RWPE2 (cell line): Measurements from ENCODE around the gene ITFG2.

Experiments
- ATAC-seq: fragments of 200-7000 bp; cut with Tn5 transposase; 3 replicates; pipeline ENCODE4 v1.9.1; 2021; ENCODE audit warnings: low read depth
- DNase-seq: peaks from one replicate; pipeline ENCODE4 v3.0.0-alpha.2; 2020; ENCODE audit warnings: low spot score
- H3K27ac ChIP-seq: fragments of 450-650 bp; 2 replicates; pipeline ENCODE4 v1.5.1; 2017; ENCODE audit warnings: mild to moderate bottlenecking; ENCODE audit not compliant: poor library complexity, severe bottlenecking
- H3K27me3 ChIP-seq: fragments of 250-450 bp; sonication (Bioruptor Pico); 2 replicates; pipeline ENCODE4 v1.5.1; 2021; ENCODE audit warnings: mild to moderate bottlenecking, moderate library complexity; ENCODE audit not compliant: insufficient read depth, poor library complexity, severe bottlenecking
- H3K36me3 ChIP-seq: fragments of 250-450 bp; sonication (Bioruptor Pico); 2 replicates; pipeline ENCODE4 v1.5.1; 2020; ENCODE audit warnings: low read depth, mild to moderate bottlenecking, moderate library complexity
- H3K4me1 ChIP-seq: fragments of 250-450 bp; sonication (Bioruptor Pico); 2 replicates; pipeline ENCODE4 v1.5.1; 2021; ENCODE audit warnings: mild to moderate bottlenecking, moderate library complexity; ENCODE audit not compliant: insufficient read depth, poor library complexity, severe bottlenecking
- H3K4me3 ChIP-seq: fragments of 250-450 bp; sonication (Bioruptor Pico); 2 replicates; pipeline ENCODE4 v1.5.1; 2021; ENCODE audit warnings: mild to moderate bottlenecking, moderate library complexity; ENCODE audit not compliant: severe bottlenecking
- H3K9me3 ChIP-seq: fragments of 250-450 bp; sonication (Bioruptor Pico); 2 replicates; pipeline ENCODE4 v1.5.1; 2021; ENCODE audit warnings: mild to moderate bottlenecking, moderate library complexity; ENCODE audit not compliant: severe bottlenecking
- CTCF ChIP-seq: fragments of 450-650 bp; IDR thresholded peaks from one replicate; pipeline ENCODE4 v1.5.1; 2017; ENCODE audit warnings: mild to moderate bottlenecking, moderate library complexity; ENCODE audit not compliant: poor library complexity, severe bottlenecking

Gene ITFG2

DNA sequence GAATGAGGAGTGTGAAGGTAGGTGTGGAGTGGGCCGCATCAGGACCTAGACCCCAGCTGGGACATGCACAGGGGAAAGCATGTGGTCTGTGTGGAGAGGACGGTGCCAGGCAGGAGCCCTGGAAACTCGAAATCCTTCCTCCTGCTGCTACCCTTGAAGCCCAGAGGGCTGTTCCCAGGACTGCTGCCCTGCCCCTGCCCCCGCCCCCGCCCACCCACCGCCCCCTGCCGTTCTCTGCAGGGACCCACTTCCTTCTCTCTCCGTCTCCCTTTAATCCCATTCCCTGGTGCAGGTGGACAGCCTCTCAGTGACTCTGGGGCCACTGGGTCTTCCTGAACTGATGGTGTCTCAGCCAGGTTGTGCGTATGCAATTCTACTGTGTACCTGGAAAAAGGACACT is 8.0 kb downstream of the ITFG2 start:
- no peaks in the 10 kb centered on the region for H3K27me3 ChIP-seq
- no peak overlapping the region for H3K27ac ChIP-seq
- no peaks in the 10 kb centered on the region for H3K4me1 ChIP-seq
- TF ChIP-seq CTCF, result no peak
- DNase-seq (no peak), ATAC-seq (no peak)
- no peaks in the 10 kb centered on the region for H3K9me3 ChIP-seq
- peaks cover 72% of the 10 kb centered on the region for H3K36me3 ChIP-seq
- no peak overlapping the region for H3K4me3 ChIP-seq

DNA sequence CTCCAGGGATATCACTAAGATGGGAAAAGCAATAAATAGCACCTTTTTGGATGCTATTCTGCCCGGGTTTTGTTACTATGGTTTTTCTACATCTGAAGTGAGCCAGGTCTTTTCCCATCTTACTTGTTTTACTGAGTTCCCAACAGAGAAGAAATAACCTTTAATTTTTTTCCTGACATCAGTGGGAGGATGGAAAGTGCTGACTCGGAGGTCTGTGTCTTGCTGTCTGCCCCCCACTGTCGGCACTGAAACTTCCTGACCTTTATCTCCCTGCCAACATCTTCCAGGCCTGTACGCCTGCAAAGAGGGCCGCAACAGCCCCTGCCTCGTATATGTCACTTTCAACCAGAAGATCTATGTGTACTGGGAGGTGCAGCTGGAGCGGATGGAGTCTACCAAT is 11.0 kb downstream of the ITFG2 start:
- DNase-seq, result no peak
- no peak for TF ChIP-seq CTCF
- H3K36me3 ChIP-seq, result peaks cover 67% of the 10 kb centered on the region
- no peak overlapping the region for H3K4me3 ChIP-seq
- H3K27ac ChIP-seq, result no peak overlapping the region
- no peaks in the 10 kb centered on the region for H3K4me1 ChIP-seq
- H3K9me3 ChIP-seq, result no peaks in the 10 kb centered on the region
- H3K27me3 ChIP-seq, result no peaks in the 10 kb centered on the region
- ATAC-seq, result no peak

- no peaks in the 10 kb centered on the region for H3K9me3 ChIP-seq
- H3K27ac ChIP-seq, result no peak overlapping the region
- TF ChIP-seq CTCF, result no peak
- no peak overlapping the region for H3K4me3 ChIP-seq
- no peak for ATAC-seq
- no peak for DNase-seq
- peaks cover 63% of the 10 kb centered on the region for H3K36me3 ChIP-seq
- no peaks in the 10 kb centered on the region for H3K4me1 ChIP-seq
- no peaks in the 10 kb centered on the region for H3K27me3 ChIP-seq
Observed at GRCh38 chr12:2824541-2824940, 12.1 kb downstream of the ITFG2 start.

DNA sequence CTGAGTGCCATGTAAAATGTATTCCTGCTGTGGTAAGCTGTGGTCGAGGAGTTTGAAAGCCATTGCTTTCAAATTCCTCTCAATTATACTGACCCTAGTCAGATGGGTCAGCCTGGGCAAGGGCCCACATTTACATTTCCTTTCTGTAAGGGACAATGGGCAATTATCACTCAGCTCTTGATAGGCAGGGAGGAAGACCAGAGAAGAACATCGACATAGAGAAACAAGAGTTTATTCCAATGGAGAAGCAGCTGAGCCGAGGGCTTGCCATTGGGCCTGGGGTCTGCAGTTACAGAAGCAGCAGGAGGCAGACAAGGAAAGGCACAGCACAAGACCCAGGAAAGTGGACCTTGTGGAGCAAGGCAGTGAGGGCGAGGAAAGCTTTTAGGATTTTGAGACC is 12.7 kb downstream of the ITFG2 start:
- H3K36me3 ChIP-seq, result peaks cover 63% of the 10 kb centered on the region
- no peak overlapping the region for H3K27ac ChIP-seq
- DNase-seq (no peak), ATAC-seq (no peak)
- no peaks in the 10 kb centered on the region for H3K27me3 ChIP-seq
- H3K4me3 ChIP-seq, result no peak overlapping the region
- no peaks in the 10 kb centered on the region for H3K4me1 ChIP-seq
- TF ChIP-seq CTCF, result no peak
- H3K9me3 ChIP-seq, result no peaks in the 10 kb centered on the region

- DNase-seq (no peak), ATAC-seq (no peak)
- Histone ChIP-seq H3K27me3 (no peaks in the 10 kb centered on the region), H3K27ac (no peak overlapping the region), H3K4me1 (no peaks in the 10 kb centered on the region), H3K9me3 (no peaks in the 10 kb centered on the region), H3K4me3 (no peak overlapping the region), H3K36me3 (peaks cover 58% of the 10 kb centered on the region)
- no peak for TF ChIP-seq CTCF
Observed at GRCh38 chr12:2826036-2826435, 13.6 kb downstream of the ITFG2 start.
